ENCODE results near the gene EHMT2.
"Not testable (repeated sequence)": the region's sequence is repeated elsewhere in the genome, so short reads cannot be mapped to it uniquely, and the experiment has no call there.

DNA sequence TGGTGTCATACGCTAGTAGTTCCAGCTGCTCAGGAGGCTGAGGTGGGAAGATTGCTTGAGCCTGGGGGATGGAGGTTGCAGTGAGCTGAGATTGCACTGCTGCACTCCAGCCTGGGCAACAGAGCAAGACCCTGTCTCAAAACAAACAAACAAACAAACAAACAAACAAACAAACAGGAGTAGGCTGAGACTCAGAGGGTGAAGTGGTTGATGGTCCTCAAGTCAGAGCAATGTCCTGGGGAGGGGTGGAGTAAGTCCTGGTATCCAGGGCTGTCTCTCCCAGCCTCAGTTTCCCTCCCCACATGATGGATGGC, 28.9 kb downstream of the EHMT2 start:
- TF ChIP-seq, protein P1, sequence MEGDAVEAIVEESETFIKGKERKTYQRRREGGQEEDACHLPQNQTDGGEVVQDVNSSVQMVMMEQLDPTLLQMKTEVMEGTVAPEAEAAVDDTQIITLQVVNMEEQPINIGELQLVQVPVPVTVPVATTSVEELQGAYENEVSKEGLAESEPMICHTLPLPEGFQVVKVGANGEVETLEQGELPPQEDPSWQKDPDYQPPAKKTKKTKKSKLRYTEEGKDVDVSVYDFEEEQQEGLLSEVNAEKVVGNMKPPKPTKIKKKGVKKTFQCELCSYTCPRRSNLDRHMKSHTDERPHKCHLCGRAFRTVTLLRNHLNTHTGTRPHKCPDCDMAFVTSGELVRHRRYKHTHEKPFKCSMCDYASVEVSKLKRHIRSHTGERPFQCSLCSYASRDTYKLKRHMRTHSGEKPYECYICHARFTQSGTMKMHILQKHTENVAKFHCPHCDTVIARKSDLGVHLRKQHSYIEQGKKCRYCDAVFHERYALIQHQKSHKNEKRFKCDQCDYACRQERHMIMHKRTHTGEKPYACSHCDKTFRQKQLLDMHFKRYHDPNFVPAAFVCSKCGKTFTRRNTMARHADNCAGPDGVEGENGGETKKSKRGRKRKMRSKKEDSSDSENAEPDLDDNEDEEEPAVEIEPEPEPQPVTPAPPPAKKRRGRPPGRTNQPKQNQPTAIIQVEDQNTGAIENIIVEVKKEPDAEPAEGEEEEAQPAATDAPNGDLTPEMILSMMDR (conservative IDR thresholded peaks at IDR 0.05): not testable (repeated sequence)
- TF ChIP-seq EZH2 (IDR thresholded peaks at IDR 0.05; ENCODE audit: low read depth): not testable (repeated sequence)
